Panc1 (cell line): ENCODE data around the gene MAF. TPM values are rescaled to one million over a fixed set of nuclear protein-coding genes. Genes with fewer than 3 reads are reported as not detected.

ENCODE experiments used
- ATAC-seq: fragments of 200-7000 bp; cut with Tn5 transposase; 2 replicates; pipeline ENCODE4 v1.9.1; 2020; ENCODE audit warnings: mild to moderate bottlenecking, moderate library complexity
- BruUV-seq: library from RNA; stranded (reverse); fragments of 400-500 nt; replicated peaks from 2 replicates; lab custom pipeline; 2021; lab: Mats Ljungman, UMichigan
- CTCF ChIA-PET: fragments of 300-600 bp; sonication (Branson Sonifier 250); formaldehyde crosslinking; loops from one replicate; lab custom pipeline; 2022; ENCODE audit warnings: antibody characterized with exemption; lab: Charles Lee
- POLR2A ChIA-PET: fragments of 300-600 bp; sonication (Branson Sonifier 250); formaldehyde crosslinking; loops from one replicate; lab custom pipeline; 2022; ENCODE audit warnings: antibody characterized with exemption; lab: Charles Lee
- DNase-seq: peaks from one replicate; pipeline ENCODE4 v3.0.0-alpha.2; 2010; ENCODE audit warnings: low read depth, low spot score
- H3K27ac ChIP-seq: 2 replicates; pipeline ENCODE4 v1.5.1; 2011; ENCODE audit warnings: mild to moderate bottlenecking, low read length, inconsistent platforms
- H3K27me3 ChIP-seq: fragments of 200-500 bp; sonication (Bioruptor generic); 2 replicates; pipeline ENCODE4 v1.6.0; 2014; ENCODE audit warnings: low read length, inconsistent platforms; ENCODE audit not compliant: control insufficient read depth, insufficient read depth
- H3K36me3 ChIP-seq: fragments of 200-500 bp; sonication (Bioruptor generic); 2 replicates; pipeline ENCODE4 v1.5.1; 2014; ENCODE audit warnings: inconsistent platforms, mild to moderate bottlenecking, low read length, moderate library complexity; ENCODE audit not compliant: control insufficient read depth, insufficient read depth
- H3K4me1 ChIP-seq: 2 replicates; pipeline ENCODE4 v1.5.1; 2011; ENCODE audit warnings: inconsistent platforms, mild to moderate bottlenecking, low read length, moderate library complexity; ENCODE audit not compliant: control insufficient read depth, insufficient read depth
- H3K4me3 ChIP-seq, 2 experiments: 2 replicates each; pipeline ENCODE4 v1.5.1; 2011 to 2012; ENCODE audit warnings: low read depth in 2 of 2, low read length in 2 of 2, mild to moderate bottlenecking in 2 of 2, inconsistent platforms in 1 of 2, moderate library complexity in 1 of 2
- H3K9me3 ChIP-seq: fragments of 200-500 bp; sonication (Bioruptor generic); 2 replicates; pipeline ENCODE4 v1.5.1; 2014; ENCODE audit warnings: low read depth, mild to moderate bottlenecking, inconsistent platforms, low read length, moderate library complexity; ENCODE audit not compliant: control insufficient read depth, insufficient read depth
- CTCF ChIP-seq: fragments of 450-650 bp; IDR thresholded peaks from 2 replicates; pipeline ENCODE4 v1.5.1; 2017; ENCODE audit warnings: mild to moderate bottlenecking
- POLR2AphosphoS5 ChIP-seq: IDR thresholded peaks from 2 replicates; pipeline ENCODE4 v1.6.1; 2012; ENCODE audit warnings: mild to moderate bottlenecking, low read depth, low read length, moderate library complexity
- REST ChIP-seq, 2 experiments: IDR thresholded peaks; 2 replicates each; pipeline ENCODE4 v1.6.1; 2011 to 2012; ENCODE audit warnings: low read depth in 2 of 2, control low read depth in 1 of 2, low read length in 1 of 2, mild to moderate bottlenecking in 1 of 2, moderate library complexity in 1 of 2; ENCODE audit not compliant: insufficient read depth in 1 of 2
- SIN3A ChIP-seq: IDR thresholded peaks from 2 replicates; pipeline ENCODE4 v1.6.1; 2012; ENCODE audit warnings: low read depth, mild to moderate bottlenecking, low read length, moderate library complexity, borderline replicate concordance; ENCODE audit not compliant: insufficient read depth
- TCF7L2 ChIP-seq: IDR thresholded peaks from 2 replicates; pipeline ENCODE4 v1.6.1; 2011; ENCODE audit warnings: mild to moderate bottlenecking, low read depth, low read length, inconsistent platforms
- in situ Hi-C: cut with HindIII; loops from 2 replicates; pipeline ENCODE4 v1.10.0; 2016; ENCODE audit warnings: low sequenced_read_pairs, low pct_unique_long_range_greater_than_20kb
- intact Hi-C: fragments of 100-400 bp; cut with micrococcal nuclease; formaldehyde crosslinking; loops from one replicate; pipeline ENCODE4 v1.10.0; 2022; ENCODE audit not compliant: unreplicated experiment
- total RNA-seq: library from RNA; stranded (reverse); gene quantifications from one replicate; pipeline ENCODE4 v1.2.1, GENCODE V29; 2021; ENCODE audit not compliant: unreplicated experiment

MAF gene
- total RNA-seq, 1 experiment from 2014 or later: 0.46 TPM

- CTCF ChIA-PET: no interaction called here
- ATAC-seq: no peak
- TF ChIP-seq SIN3A (no peak), REST (IDR thresholded peaks at IDR 0.05; ENCODE audit: insufficient read depth in 1 of 2, low read depth in 2 of 2, low read length in 1 of 2) (no peak), CTCF (no peak), POLR2AphosphoS5 (no peak), TCF7L2 (no peak)
- H3K4me3 ChIP-seq: no peak overlapping the region
- H3K4me1 ChIP-seq: no peaks in the 10 kb centered on the region
- POLR2A ChIA-PET: no interaction called here
- in situ Hi-C loops (no loop called here), intact Hi-C loops (no loop called here)
- H3K27me3 ChIP-seq: no peaks in the 10 kb centered on the region
- H3K36me3 ChIP-seq: no peaks in the 10 kb centered on the region
- no peak overlapping the region for H3K27ac ChIP-seq
- BruUV-seq: no TSS peak
- no peak for DNase-seq
- H3K9me3 ChIP-seq: no peaks in the 10 kb centered on the region
Observed at GRCh38 chr16:79640513-79641360, 40.2 kb upstream of the MAF start.

GRCh38 chr16:79639576-79640311 is 39.2 kb upstream of the MAF start:
- no TSS peak for BruUV-seq
- no peaks in the 10 kb centered on the region for H3K9me3 ChIP-seq
- CTCF ChIA-PET: no interaction called here
- in situ Hi-C loops: no loop called here
- TF ChIP-seq TCF7L2 (no peak), CTCF (no peak), REST (IDR thresholded peaks at IDR 0.05; ENCODE audit: insufficient read depth in 1 of 2, low read depth in 2 of 2, low read length in 1 of 2) (no peak), SIN3A (no peak), POLR2AphosphoS5 (no peak)
- peak; percentile 48 for DNase-seq
- no peaks in the 10 kb centered on the region for H3K36me3 ChIP-seq
- H3K4me3 ChIP-seq: no peak overlapping the region
- no peaks in the 10 kb centered on the region for H3K4me1 ChIP-seq
- POLR2A ChIA-PET: no interaction called here
- intact Hi-C loops: no loop called here
- H3K27ac ChIP-seq: no peak overlapping the region
- ATAC-seq: no peak
- no peaks in the 10 kb centered on the region for H3K27me3 ChIP-seq
